HG02840 (cell line): ENCODE data around the gene ADAMTS3.

Source experiments
- ATAC-seq: cut with Tn5 transposase; IDR thresholded peaks from one replicate; pipeline ENCODE4 v1.9.1; 2021; ENCODE audit warnings: mild to moderate bottlenecking, moderate library complexity, moderate number of reproducible peaks; ENCODE audit not compliant: unreplicated experiment, low FRiP score

Gene ADAMTS3

GRCh38 chr4:72358483-72358882 lies 210.5 kb downstream of the ADAMTS3 start:
- ATAC-seq, result no peak

GRCh38 chr4:72357908-72358307 lies 211.1 kb downstream of the ADAMTS3 start:
- ATAC-seq, result no peak

GRCh38 chr4:72352711-72353110 lies 216.3 kb downstream of the ADAMTS3 start:
- ATAC-seq, result no peak

DNA sequence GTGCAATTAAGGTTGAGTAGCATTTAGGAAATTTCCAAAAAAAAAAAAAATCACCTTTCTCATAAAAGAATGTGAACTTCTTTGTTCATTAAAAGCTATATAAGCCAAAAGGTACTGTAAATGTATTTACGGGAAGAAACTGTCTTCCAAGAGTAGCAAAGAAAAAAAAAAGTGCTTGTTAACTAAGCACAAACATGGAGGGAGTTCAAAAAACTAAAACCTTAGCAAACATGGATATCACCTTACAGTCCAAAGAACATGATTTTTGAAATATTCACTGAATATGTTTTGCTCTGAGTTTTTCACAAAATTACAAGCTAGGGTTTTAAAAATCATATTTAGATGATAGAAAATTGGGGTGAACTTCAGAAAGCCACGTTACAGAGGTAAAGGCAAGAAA lies 217.5 kb downstream of the ADAMTS3 start:
- no peak for ATAC-seq

- ATAC-seq, result no peak
Observed at GRCh38 chr4:72348701-72349100, 220.3 kb downstream of the ADAMTS3 start.

DNA sequence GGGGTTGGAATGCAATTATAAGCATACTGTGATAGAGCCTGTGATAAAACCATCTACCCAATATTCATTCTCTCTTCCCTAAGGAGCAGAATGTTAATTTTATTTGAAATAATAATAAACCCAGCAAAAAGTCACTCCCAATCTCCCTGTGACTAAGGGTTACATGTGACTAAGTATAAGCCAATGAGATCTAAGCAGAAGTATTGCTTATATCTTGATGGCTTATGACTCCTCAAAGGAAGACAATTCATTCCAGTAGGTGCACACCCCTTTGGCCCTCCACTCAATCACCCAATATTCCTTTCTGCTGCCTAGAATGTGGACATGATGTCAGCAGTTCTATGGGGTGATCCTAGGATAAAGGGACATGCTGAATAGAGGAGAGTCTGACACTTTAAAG lies 224.6 kb downstream of the ADAMTS3 start:
- no peak for ATAC-seq

GRCh38 chr4:72341432-72341820 lies 227.6 kb downstream of the ADAMTS3 start:
- ATAC-seq, result no peak

GRCh38 chr4:72340803-72341431 lies 228.1 kb downstream of the ADAMTS3 start:
- ATAC-seq, result no peak

DNA sequence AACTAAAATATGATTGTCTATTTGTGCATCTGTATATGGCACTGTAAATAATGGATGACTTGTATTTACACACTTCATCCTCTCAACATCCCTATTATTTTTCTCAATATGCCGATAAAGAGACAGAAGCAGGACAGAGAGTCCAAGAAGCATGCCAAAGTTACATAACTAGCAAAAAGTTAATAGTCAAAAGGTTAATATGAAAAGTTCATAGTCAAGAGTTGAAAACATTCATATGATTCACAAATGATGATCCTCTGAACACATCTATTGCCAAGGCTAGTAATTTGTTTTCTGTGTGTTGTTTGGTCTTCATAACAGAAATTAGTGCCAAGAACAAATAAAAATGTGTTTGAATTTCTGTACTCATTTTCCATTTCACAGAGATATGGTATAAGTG lies 231.0 kb downstream of the ADAMTS3 start:
- ATAC-seq, result no peak

- no peak for ATAC-seq
Observed at GRCh38 chr4:72330381-72330780, 238.6 kb downstream of the ADAMTS3 start.

- ATAC-seq, result no peak
Observed at GRCh38 chr4:72326692-72327632, 242.1 kb downstream of the ADAMTS3 start.

GRCh38 chr4:72325215-72325614 lies 243.8 kb downstream of the ADAMTS3 start:
- no peak for ATAC-seq

DNA sequence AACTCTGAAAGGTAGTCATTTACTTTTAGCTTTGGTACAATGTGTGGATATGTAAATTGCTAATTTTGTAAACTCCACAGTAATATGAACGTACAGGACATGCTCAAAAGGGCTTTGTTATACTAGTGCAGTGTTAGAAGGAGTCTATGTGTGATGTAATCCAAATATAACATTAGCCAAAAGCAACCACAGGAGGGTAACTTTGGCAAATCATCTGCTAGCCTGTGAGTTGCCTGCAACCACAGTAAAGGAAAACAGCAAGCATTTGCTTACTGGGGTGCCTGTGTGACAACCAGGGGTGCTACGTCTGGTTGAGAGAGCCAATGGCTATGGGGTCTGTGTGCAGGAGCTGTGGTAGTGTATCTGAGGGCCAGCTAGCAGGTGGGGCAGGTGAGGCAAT lies 245.8 kb downstream of the ADAMTS3 start:
- no peak for ATAC-seq

GRCh38 chr4:72320223-72320948 lies 248.6 kb downstream of the ADAMTS3 start:
- ATAC-seq, result no peak

GRCh38 chr4:72319601-72320021 lies 249.4 kb downstream of the ADAMTS3 start:
- no peak for ATAC-seq

DNA sequence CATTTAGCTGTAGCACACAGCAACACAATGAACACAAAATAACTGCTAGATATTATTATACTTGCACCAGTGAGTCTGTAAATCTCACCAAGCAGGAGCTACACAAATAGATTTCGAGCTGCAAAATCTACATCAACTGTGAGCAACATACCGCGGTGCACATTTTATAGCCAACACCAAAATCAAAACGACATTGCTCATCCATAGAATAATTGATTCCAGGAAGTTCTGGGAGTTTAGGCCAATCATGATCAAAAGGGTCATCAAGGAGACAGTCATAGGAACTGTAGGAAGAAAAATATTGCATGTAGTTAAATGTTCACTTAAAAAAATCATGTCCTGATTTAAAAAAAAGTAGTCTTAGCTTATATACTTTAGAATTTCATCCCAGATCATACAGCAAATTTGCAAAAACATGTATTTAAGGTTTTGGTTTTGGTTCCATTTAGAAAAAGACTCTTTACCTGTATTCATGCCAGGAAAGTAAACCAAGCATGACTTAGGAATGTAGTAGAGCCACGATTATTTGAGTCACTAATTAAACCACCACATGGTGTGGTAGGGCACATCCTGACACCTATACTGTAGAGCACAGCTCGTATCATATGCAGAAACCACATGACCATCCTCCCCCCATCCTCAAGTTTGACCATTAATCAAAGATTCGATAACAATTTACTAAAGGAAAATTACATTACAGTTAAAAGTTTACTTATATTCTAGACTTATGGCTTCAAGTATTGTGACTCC lies 250.4 kb downstream of the ADAMTS3 start:
- ATAC-seq, result no peak

GRCh38 chr4:72314869-72315268 lies 254.2 kb downstream of the ADAMTS3 start:
- ATAC-seq, result no peak

- no peak for ATAC-seq
Observed at GRCh38 chr4:72313121-72313520, 255.9 kb downstream of the ADAMTS3 start.

DNA sequence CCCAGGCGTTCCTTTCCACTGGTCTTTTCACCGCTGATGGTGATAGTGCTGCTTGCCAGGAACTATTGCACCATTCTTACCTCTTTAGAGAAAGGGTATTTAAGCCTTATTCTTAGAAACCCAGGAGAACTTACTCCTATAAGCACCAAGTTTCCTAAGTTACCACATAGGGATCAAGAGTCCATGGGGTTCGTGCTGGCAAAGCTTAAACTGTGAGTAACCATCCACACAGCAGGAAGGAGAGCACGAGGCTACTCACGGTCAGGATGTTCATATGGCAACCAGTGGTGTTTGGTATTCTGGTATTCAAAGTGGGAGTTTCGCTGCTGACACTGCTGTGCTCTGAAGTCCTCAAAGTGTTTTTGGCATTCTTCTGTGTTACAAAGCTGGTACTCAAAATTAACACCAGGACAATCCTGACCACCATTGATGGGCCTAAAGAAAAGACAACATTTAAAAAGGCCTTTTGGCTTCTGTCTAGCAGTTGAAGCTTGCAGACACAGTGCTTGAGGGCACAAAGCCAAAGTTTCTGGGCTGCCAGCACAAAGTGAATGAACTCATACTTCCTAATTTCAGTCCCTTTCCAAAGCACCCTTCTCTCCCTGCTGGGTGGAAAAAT lies 256.9 kb downstream of the ADAMTS3 start:
- ATAC-seq, result no peak

GRCh38 chr4:72311291-72311690 lies 257.7 kb downstream of the ADAMTS3 start:
- no peak for ATAC-seq
